Stimulated activated CD4-positive, alpha-beta T cell treated with anti-CD3 and anti-CD28 coated beads, Interleukin-4, amount 100 ng/mL, for 24 hours (primary cell): ENCODE data around the gene ABCA7.
"Not testable (repeated sequence)": the region's sequence is repeated elsewhere in the genome, so short reads cannot be mapped to it uniquely, and the experiment has no call there.

Experiments used
- DNase-seq: peaks from one replicate; pipeline ENCODE4 v3.0.0-alpha.2; 2020

Gene ABCA7

GRCh38 chr19:1109032-1109551 is 69.2 kb downstream of the ABCA7 start:
- DNase-seq: no peak

GRCh38 chr19:1109697-1110671 is 70.1 kb downstream of the ABCA7 start:
- no peak for DNase-seq

- DNase-seq: no peak
Observed at GRCh38 chr19:1110809-1111640, 71.1 kb downstream of the ABCA7 start.

- DNase-seq: no peak
Observed at GRCh38 chr19:1111641-1112267, 71.8 kb downstream of the ABCA7 start.

- no peak for DNase-seq
Observed at GRCh38 chr19:1112268-1113029, 72.5 kb downstream of the ABCA7 start.

- DNase-seq: peak; percentile 83
Observed at GRCh38 chr19:1113030-1113985, 73.4 kb downstream of the ABCA7 start.

DNA sequence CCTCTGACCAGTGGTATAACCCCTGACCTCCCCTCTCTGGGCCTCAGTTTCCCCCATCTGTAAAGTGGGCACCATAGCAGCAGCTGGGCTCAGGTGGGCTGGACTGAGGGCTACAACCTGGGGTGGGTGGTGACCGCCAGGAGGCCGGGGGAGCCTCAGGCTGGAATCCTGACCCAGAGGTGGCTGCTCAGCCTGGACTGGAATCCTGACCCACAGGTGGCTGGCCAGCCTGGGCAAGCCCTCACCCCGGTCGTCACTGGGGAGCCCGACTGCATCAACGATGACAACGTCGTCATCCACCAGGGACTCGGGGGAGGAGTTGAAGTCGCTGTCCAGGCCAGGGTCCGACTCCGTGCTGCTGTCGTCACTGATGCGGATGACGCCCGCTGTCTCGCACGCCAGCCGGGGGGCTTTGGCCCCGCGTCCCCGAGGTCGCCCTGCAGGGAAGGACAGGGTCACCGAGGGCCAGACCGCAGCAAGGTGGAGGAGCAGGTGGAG is 74.1 kb downstream of the ABCA7 start:
- DNase-seq: no peak

DNA sequence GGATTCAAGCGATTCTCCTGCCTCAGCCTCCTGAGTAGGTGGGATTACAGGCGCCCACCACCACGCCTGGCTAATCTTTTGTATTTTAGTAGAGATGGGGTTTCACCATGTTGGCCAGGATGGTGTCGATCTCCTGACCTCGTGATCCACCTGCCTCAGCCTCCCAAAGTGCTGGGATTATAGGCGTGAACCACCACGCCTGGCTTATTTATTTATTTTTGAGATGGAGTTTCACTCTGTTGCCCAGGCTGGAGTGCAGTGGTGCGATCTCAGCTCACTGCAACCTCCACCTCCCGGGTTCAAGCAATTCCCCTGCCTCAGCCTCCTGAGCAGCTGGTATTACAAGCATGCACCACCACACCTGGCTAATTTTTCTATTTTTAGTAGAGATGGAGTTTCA is 74.8 kb downstream of the ABCA7 start:
- DNase-seq: not testable (repeated sequence)
